Measurements from ENCODE around the gene ZNF169.
"Not testable (repeated sequence)": the region's sequence is repeated elsewhere in the genome, so short reads cannot be mapped to it uniquely, and the experiment has no call there.

ZNF169 gene

GRCh38 chr9:94348754-94349153, 89.7 kb downstream of the ZNF169 start:
- not testable (repeated sequence) for DNase-seq (ENCODE audit: low spot score)
